ENCODE results near the gene PSMA8. TPM values are rescaled to one million over a fixed set of nuclear protein-coding genes. Genes with fewer than 3 reads are reported as not detected.

Gene PSMA8
- total and polyA plus RNA-seq, 2 of the 13 experiments (the other 11 are each of a cell fraction or from before 2014, with no cell fraction given): not detected

GRCh38 chr18:26090130-26091046, 43.3 kb upstream of the PSMA8 start, which contains the start of gene SS18 (continued):
- TF ChIP-seq CHD2 (IDR thresholded peaks at IDR 0.05; ENCODE audit: low read depth, low read length) (peak; percentile 18; the same call in 1 of the 2 replicates), MTA1 (CRISPR knock-in tag; IDR thresholded peaks at IDR 0.05; ENCODE audit: borderline replicate concordance) (no peak), PHF5A (CRISPR knock-in tag; IDR thresholded peaks at IDR 0.05; ENCODE audit: low read depth, unreplicated experiment) (no peak), ZNF335 (CRISPR knock-in tag; IDR thresholded peaks at IDR 0.05) (0 out of 2 replicates have a peak, but pooled peaks have one; percentile 31), ZNF713 (CRISPR knock-in tag; IDR thresholded peaks at IDR 0.05) (no peak), ZFP37 (CRISPR knock-in tag; IDR thresholded peaks at IDR 0.05; ENCODE audit: borderline replicate concordance) (no peak), ZHX2 (IDR thresholded peaks at IDR 0.05; ENCODE audit: low read depth) (peak; percentile 41; the same call in 1 of the 2 replicates), ZHX2 (CRISPR knock-in tag; IDR thresholded peaks at IDR 0.05; ENCODE audit: borderline replicate concordance) (no peak), THAP8 (CRISPR knock-in tag; IDR thresholded peaks at IDR 0.05; ENCODE audit: borderline replicate concordance) (no peak; the same call in 1 of the 2 replicates), ZNF260 (CRISPR knock-in tag; IDR thresholded peaks at IDR 0.05; ENCODE audit: borderline replicate concordance, low read depth) (no peak), KMT2A (CRISPR knock-in tag; IDR thresholded peaks at IDR 0.05) (peak; percentile 33), RAD21 (CRISPR knock-in tag; IDR thresholded peaks at IDR 0.05) (peak; percentile 8; the same call in 1 of the 2 replicates), ZNF577 (CRISPR knock-in tag; IDR thresholded peaks at IDR 0.05; ENCODE audit: borderline replicate concordance, low read depth) (no peak), MXD1 (CRISPR knock-in tag; IDR thresholded peaks at IDR 0.05) (peak; percentile 54; the same call in 1 of the 2 replicates), RFX5 (IDR thresholded peaks at IDR 0.05; ENCODE audit: low read depth, low read length) (no peak), HDAC1 (CRISPR knock-in tag; IDR thresholded peaks at IDR 0.05) (peak; percentile 66; the same call in 1 of the 2 replicates), ZNF644 (CRISPR knock-in tag; IDR thresholded peaks at IDR 0.05; ENCODE audit: low read depth) (no peak), SRSF1 (optimal IDR thresholded peaks at IDR 0.05; ENCODE audit: low read depth, low read length) (peak; percentile 42), SP2 (CRISPR knock-in tag; IDR thresholded peaks at IDR 0.05) (peak; percentile 48; the same call in 1 of the 2 replicates), ZNF841 (CRISPR knock-in tag; IDR thresholded peaks at IDR 0.05; ENCODE audit: borderline replicate concordance) (0 out of 2 replicates have a peak, but pooled peaks have one; percentile 56), ZNF737 (CRISPR knock-in tag; IDR thresholded peaks at IDR 0.05; ENCODE audit: borderline replicate concordance) (peak; percentile 88; the same call in 1 of the 2 replicates), ZNF543 (CRISPR knock-in tag; IDR thresholded peaks at IDR 0.05) (0 out of 2 replicates have a peak, but pooled peaks have one; percentile 32), ZNF749 (CRISPR knock-in tag; IDR thresholded peaks at IDR 0.05; ENCODE audit: borderline replicate concordance) (0 out of 2 replicates have a peak, but pooled peaks have one; percentile 34)

All from HepG2 (cell line).